Endothelial cell of umbilical vein (primary cell): ENCODE data around the gene AGTPBP1.

Experiments used
- POLR2A ChIP-seq: IDR thresholded peaks from 2 replicates; pipeline ENCODE4 v1.6.1; 2012; ENCODE audit warnings: low read depth, mild to moderate bottlenecking, control low read depth, low read length
- TF ChIP-seq, protein P1 (sequence below), 2 donors: IDR thresholded peaks; 1 replicate in 1 of 2; 2 replicates in 1 of 2; pipeline ENCODE4 v1.5.1; 2011; ENCODE audit warnings: low read length in 2 of 2, mild to moderate bottlenecking in 2 of 2, moderate library complexity in 2 of 2, control low read depth in 1 of 2, inconsistent platforms in 1 of 2, low read depth in 1 of 2; ENCODE audit not compliant: insufficient read depth in 1 of 2; ENCODE audit errors: extremely low read depth in 1 of 2

DNA sequence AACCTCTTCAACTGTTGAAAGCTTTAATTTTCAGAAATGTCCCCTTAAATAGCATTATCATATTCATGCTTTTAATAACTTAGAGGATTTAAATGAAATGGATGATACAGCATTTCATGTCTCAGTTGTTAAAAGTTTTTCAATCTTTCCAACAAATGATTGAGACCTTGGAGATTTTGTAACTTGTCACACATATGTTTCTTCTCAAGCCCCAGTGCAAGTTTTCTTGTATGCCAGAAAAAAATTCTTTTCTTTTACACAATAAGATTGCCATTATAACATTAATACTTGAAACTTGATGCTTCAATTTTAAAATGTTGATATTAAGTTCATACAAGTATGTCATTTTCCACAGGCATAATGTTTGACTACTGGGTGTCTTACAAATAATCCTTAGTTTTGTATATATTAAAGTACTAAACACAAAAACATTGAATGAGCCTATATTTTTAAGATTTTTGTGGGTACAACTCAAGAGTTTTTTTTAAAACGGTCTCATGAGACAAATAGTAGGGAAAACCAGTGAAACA is 124.5 kb downstream of the AGTPBP1 start:
- no peak for TF ChIP-seq POLR2A
- TF ChIP-seq, protein P1, sequence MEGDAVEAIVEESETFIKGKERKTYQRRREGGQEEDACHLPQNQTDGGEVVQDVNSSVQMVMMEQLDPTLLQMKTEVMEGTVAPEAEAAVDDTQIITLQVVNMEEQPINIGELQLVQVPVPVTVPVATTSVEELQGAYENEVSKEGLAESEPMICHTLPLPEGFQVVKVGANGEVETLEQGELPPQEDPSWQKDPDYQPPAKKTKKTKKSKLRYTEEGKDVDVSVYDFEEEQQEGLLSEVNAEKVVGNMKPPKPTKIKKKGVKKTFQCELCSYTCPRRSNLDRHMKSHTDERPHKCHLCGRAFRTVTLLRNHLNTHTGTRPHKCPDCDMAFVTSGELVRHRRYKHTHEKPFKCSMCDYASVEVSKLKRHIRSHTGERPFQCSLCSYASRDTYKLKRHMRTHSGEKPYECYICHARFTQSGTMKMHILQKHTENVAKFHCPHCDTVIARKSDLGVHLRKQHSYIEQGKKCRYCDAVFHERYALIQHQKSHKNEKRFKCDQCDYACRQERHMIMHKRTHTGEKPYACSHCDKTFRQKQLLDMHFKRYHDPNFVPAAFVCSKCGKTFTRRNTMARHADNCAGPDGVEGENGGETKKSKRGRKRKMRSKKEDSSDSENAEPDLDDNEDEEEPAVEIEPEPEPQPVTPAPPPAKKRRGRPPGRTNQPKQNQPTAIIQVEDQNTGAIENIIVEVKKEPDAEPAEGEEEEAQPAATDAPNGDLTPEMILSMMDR (IDR thresholded peaks at IDR 0.05; ENCODE audit: extremely low read depth in 1 of 2, insufficient read depth in 1 of 2, low read depth in 1 of 2, low read length in 2 of 2): no peak
